GM23338 (cell line): Measurements from ENCODE around the gene DOK7.

Experiments
- CREB1 ChIP-seq: fragments of 250-450 bp; sonication (Bioruptor Pico); IDR thresholded peaks from 2 replicates; pipeline ENCODE4 v1.5.0; 2020; ENCODE audit warnings: low read depth, mild to moderate bottlenecking, moderate library complexity
- CTCF ChIP-seq, 2 experiments: fragments of 200-600 bp in 1 of 2; sonication (generic) in 1 of 2; conservative IDR thresholded peaks; 2 replicates each; pipeline versions ENCODE4 v1.5.1 to v1.6.1; 2016 to 2017; ENCODE audit warnings: antibody characterized with exemption in 2 of 2, low read depth in 2 of 2, mild to moderate bottlenecking in 2 of 2, moderate library complexity in 1 of 2
- EZH2 ChIP-seq: fragments of 200-600 bp; sonication (generic); IDR thresholded peaks from one replicate; pipeline ENCODE4 v1.8.0; 2017; ENCODE audit warnings: antibody characterized with exemption, mild to moderate bottlenecking, low read depth; ENCODE audit not compliant: unreplicated experiment
- POLR2AphosphoS5 ChIP-seq: IDR thresholded peaks from 2 replicates; pipeline ENCODE4 v1.6.1; 2016; ENCODE audit warnings: antibody characterized with exemption, low read depth

- TF ChIP-seq EZH2 (no peak), POLR2AphosphoS5 (no peak), CTCF (conservative IDR thresholded peaks at IDR 0.05; ENCODE audit: low read depth in 2 of 2) (no peak), CREB1 (CRISPR knock-in tag) (no peak)
These were observed 36.0 kb upstream of the DOK7 start for GRCh38 chr4:3427134-3427476.
